SU-DHL-6 (cell line): Measurements from ENCODE around the gene COL27A1.

Experiments
- CTCF ChIP-seq: fragments of 200-600 bp; sonication (generic); IDR thresholded peaks from one replicate; pipeline ENCODE4 v1.5.1; 2017; ENCODE audit warnings: antibody characterized with exemption, mild to moderate bottlenecking, low read length, moderate library complexity; ENCODE audit not compliant: insufficient read depth, poor library complexity, severe bottlenecking
- EZH2phosphoT487 ChIP-seq: fragments of 200-600 bp; sonication (generic), shearing (Covaris generic); conservative IDR thresholded peaks from 2 replicates; pipeline ENCODE4 v1.6.1; 2018; ENCODE audit warnings: mild to moderate bottlenecking, antibody characterized with exemption, low read length, moderate library complexity, mixed read lengths

- TF ChIP-seq CTCF (no peak), EZH2phosphoT487 (no peak)
Measured at GRCh38 chr9:114314256-114314867, 159.0 kb downstream of the COL27A1 start.
